Esophagus squamous epithelium (tissue), 5 donors: Measurements from ENCODE around the gene TIMP3. TPM values are rescaled to one million over a fixed set of nuclear protein-coding genes. Genes with fewer than 3 reads are reported as not detected.
A peak's percentile ranks its signal among the peaks of the same experiment; 100 is the strongest.

Source experiments
- DNase-seq: peaks from one replicate; lab custom pipeline; 2025; lab: John Stamatoyannopoulos, UW
- H3K27ac ChIP-seq, 4 donors: fragments of 200-600 bp; sonication (generic); one replicate each; pipeline ENCODE4 v1.5.1; 2016 to 2019; ENCODE audit warnings: mild to moderate bottlenecking in 1 of 4
- H3K27me3 ChIP-seq, 4 donors: fragments of 200-600 bp; sonication (generic); 1 replicate in 3 of 4; 2 replicates in 1 of 4; pipeline versions ENCODE4 v1.5.1 to v1.6.0; 2017 to 2021; ENCODE audit warnings: antibody characterized with exemption in 1 of 4
- H3K36me3 ChIP-seq, 3 donors: fragments of 200-600 bp; sonication (generic); one replicate each; pipeline ENCODE4 v1.5.1; 2016 to 2019
- H3K4me1 ChIP-seq, 3 donors: fragments of 200-600 bp; sonication (generic); one replicate each; pipeline ENCODE4 v1.5.1; 2017 to 2019
- H3K4me3 ChIP-seq, 4 donors: fragments of 200-600 bp; sonication (generic); 1 replicate in 3 of 4; 2 replicates in 1 of 4; pipeline ENCODE4 v1.5.1; 2016 to 2019; ENCODE audit warnings: mild to moderate bottlenecking in 2 of 4, moderate library complexity in 1 of 4
- H3K9me3 ChIP-seq, 3 donors: fragments of 200-600 bp; sonication (generic); one replicate each; pipeline ENCODE4 v1.5.1; 2016 to 2019
- POLR2A ChIP-seq, 4 donors: fragments of 450-650 bp; IDR thresholded peaks; one replicate each; pipeline ENCODE4 v1.6.1; 2017; ENCODE audit warnings: antibody characterized with exemption in 4 of 4, mild to moderate bottlenecking in 4 of 4, moderate library complexity in 3 of 4
- WGBS, 2 donors: methylation state at CpG; one replicate each; pipeline ENCODE4 v1.1.5; 2018; 5-methylcytosine and 5-hydroxymethylcytosine counted together
- intact Hi-C: fragments of 100-400 bp; cut with DNase I; formaldehyde crosslinking; loops from one replicate; pipeline ENCODE4 v1.15.0; 2022
- total RNA-seq, 4 donors: library from RNA; depleted of rRNA; stranded (reverse); fragments of >200 nt; gene quantifications; one replicate each; pipeline ENCODE4 v1.1.0, GENCODE V29; 2016
- TF ChIP-seq, protein P1 (sequence below), 6 experiments: fragments of 450-650 bp in 4 of 6; fragments of 200-600 bp in 2 of 6; sonication (generic) in 2 of 6; IDR thresholded peaks; one replicate each; pipeline ENCODE4 v1.5.1; 2016 to 2019; ENCODE audit warnings: antibody characterized with exemption in 6 of 6, mild to moderate bottlenecking in 4 of 6, moderate library complexity in 4 of 6
- donor health status: DM: yes; HTN: yes; CAD: no.

Gene TIMP3
- total RNA-seq, 4 donors from 2014 or later: 15.3 to 306 (median 54.2) TPM

DNA sequence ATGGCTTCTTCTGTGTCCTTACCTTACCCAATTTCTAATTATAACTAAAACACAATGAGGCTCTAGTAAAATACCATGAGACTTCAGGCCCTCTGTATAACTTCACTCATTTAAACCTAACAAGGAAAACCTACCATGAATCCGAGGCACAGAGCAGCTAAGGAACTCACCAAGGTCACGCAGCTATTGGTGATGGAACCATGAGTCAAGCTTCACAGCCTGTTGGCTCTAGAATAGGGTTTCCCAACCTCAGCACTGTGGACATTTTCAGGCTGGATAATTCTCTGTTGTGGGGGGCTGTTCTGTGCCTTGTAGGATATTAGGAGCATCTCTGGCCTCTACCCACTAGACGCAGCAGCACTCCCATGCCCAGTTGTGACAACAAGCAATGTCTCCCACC lies 75.7 kb downstream of the TIMP3 start:
- Histone ChIP-seq H3K27ac (no peak overlapping the region), H3K9me3 (no peaks in the 10 kb centered on the region), H3K27me3 (peaks cover 0 to 11% (median 0%) of the 10 kb centered on the region in 4 donors), H3K36me3 (no peaks in the 10 kb centered on the region), H3K4me3 (no peak overlapping the region), H3K4me1 (peaks cover 0 to 19% (median 0%) of the 10 kb centered on the region in 3 donors)
- no peak for TF ChIP-seq POLR2A (IDR thresholded peaks at IDR 0.05)
- TF ChIP-seq, protein P1, sequence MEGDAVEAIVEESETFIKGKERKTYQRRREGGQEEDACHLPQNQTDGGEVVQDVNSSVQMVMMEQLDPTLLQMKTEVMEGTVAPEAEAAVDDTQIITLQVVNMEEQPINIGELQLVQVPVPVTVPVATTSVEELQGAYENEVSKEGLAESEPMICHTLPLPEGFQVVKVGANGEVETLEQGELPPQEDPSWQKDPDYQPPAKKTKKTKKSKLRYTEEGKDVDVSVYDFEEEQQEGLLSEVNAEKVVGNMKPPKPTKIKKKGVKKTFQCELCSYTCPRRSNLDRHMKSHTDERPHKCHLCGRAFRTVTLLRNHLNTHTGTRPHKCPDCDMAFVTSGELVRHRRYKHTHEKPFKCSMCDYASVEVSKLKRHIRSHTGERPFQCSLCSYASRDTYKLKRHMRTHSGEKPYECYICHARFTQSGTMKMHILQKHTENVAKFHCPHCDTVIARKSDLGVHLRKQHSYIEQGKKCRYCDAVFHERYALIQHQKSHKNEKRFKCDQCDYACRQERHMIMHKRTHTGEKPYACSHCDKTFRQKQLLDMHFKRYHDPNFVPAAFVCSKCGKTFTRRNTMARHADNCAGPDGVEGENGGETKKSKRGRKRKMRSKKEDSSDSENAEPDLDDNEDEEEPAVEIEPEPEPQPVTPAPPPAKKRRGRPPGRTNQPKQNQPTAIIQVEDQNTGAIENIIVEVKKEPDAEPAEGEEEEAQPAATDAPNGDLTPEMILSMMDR (IDR thresholded peaks at IDR 0.05): no peak
- intact Hi-C loops: no loop called here
- DNase-seq: no peak
- 78 to 100% methylated on average over 1 to 3 of the region's 3 CpGs for WGBS, 2 donors

- Histone ChIP-seq H3K9me3 (no peaks in the 10 kb centered on the region), H3K27ac (no peak overlapping the region), H3K4me1 (peaks cover 0 to 19% (median 0%) of the 10 kb centered on the region in 3 donors), H3K4me3 (no peak overlapping the region), H3K27me3 (peaks cover 0 to 11% (median 0%) of the 10 kb centered on the region in 4 donors), H3K36me3 (no peaks in the 10 kb centered on the region)
- no peak for TF ChIP-seq POLR2A (IDR thresholded peaks at IDR 0.05)
- TF ChIP-seq, protein P1 (IDR thresholded peaks at IDR 0.05): no peak
- no peak for DNase-seq
- 100% methylated on average over 1 of the region's 1 CpG for WGBS, 2 donors
- intact Hi-C loops: no loop called here
Measured at GRCh38 chr22:32879550-32879949, 78.0 kb downstream of the TIMP3 start.

GRCh38 chr22:32880061-32880460 lies 78.6 kb downstream of the TIMP3 start:
- 43 to 62% methylated on average over 1 of the region's 2 CpGs for WGBS, 2 donors
- intact Hi-C loops: no loop called here

DNA sequence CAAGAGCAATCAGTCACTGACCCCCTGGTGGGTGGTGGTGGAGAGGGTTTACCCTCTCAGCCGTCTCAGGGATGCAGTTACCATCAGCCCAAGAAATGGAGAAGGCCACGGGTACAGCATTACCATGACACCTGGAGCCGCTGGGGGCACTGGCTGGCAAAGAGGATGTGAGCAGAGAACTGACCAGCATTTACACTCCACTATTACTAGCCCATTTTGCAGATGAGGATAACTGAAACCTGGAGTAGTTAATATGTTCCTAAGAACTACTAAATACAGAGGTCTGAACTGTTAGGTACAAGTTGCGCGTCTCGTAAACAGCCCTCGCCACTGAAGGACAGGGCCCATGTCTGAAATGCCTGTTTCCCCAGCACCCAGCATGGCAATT lies 79.0 kb downstream of the TIMP3 start:
- 89 to 91% methylated on average over 5 to 6 of the region's 7 CpGs for WGBS, 2 donors
- no peak for TF ChIP-seq POLR2A (IDR thresholded peaks at IDR 0.05)
- TF ChIP-seq, protein P1 (IDR thresholded peaks at IDR 0.05): no peak
- Histone ChIP-seq H3K4me3 (no peak overlapping the region), H3K27me3 (peaks cover 0 to 11% (median 0%) of the 10 kb centered on the region in 4 donors), H3K4me1 (peaks cover 0 to 19% (median 0%) of the 10 kb centered on the region in 3 donors), H3K27ac (peak overlapping the region in 2 of 4 donors; percentile 40 to 49), H3K9me3 (no peaks in the 10 kb centered on the region), H3K36me3 (no peaks in the 10 kb centered on the region)
- no peak for DNase-seq
- intact Hi-C loops: no loop called here

More at GRCh38 chr22:32880061-32880460, 78.6 kb downstream of the TIMP3 start:
- H3K27ac ChIP-seq: no peak overlapping the region
- H3K36me3 ChIP-seq: no peaks in the 10 kb centered on the region
- no peaks in the 10 kb centered on the region for H3K9me3 ChIP-seq
- no peak for DNase-seq
- no peak for TF ChIP-seq POLR2A (IDR thresholded peaks at IDR 0.05)
- TF ChIP-seq, protein P1 (IDR thresholded peaks at IDR 0.05): no peak
- H3K27me3 ChIP-seq: peaks cover 0 to 11% (median 0%) of the 10 kb centered on the region in 4 donors
- no peak overlapping the region for H3K4me3 ChIP-seq
- H3K4me1 ChIP-seq: peaks cover 0 to 19% (median 0%) of the 10 kb centered on the region in 3 donors

DNA sequence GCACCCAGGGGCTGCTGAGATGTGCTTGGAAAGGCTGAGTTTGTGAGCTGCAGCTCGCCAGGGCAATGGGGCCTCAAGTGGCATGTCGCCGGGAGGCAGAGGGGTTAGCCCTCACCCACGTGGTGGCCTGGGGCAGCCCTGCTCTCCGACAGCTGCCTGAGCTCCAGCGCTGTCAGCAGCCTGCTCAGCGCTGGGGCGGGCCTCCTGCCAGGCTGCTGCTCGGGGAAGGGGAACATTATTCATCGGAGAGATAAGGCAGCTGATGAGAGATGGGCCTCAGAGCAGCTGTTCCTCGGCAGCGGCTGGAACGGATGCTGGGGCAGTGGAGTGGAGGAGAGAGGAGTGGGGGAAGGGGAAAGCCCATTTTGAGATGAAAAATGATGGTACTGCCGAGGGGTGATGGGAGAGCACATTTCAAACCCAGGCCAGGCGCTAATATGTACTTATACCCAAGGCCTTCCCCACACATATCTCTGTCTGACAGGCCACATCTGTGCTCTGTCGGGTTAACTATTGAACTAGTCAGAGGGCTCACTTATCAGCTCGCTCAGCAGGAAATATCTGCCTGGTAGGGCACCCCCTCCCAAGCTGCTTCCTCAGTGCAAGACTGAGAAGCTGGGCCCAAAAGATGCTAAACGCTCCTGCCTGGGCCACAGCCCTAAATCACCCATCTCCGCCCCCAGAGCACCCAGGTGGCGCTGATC lies 79.5 kb downstream of the TIMP3 start:
- Histone ChIP-seq H3K9me3 (no peaks in the 10 kb centered on the region), H3K27ac (peak overlapping the region in 2 of 4 donors; percentile 40 to 49), H3K27me3 (peaks cover 0 to 11% (median 0%) of the 10 kb centered on the region in 4 donors), H3K36me3 (no peaks in the 10 kb centered on the region), H3K4me1 (peaks cover 0 to 19% (median 0%) of the 10 kb centered on the region in 3 donors), H3K4me3 (no peak overlapping the region)
- no peak for DNase-seq
- 12 to 36% methylated on average over 10 to 19 of the region's 20 CpGs for WGBS, 2 donors
- TF ChIP-seq, protein P1 (IDR thresholded peaks at IDR 0.05): no peak
- no peak for TF ChIP-seq POLR2A (IDR thresholded peaks at IDR 0.05)
- intact Hi-C loops: no loop called here
